Measurements from ENCODE around the gene PRKN.

GRCh38 chr6:161341638-161342037 lies 1385.9 kb downstream of the PRKN start:
- no peak for TF ChIP-seq EZH2 (IDR thresholded peaks at IDR 0.05; ENCODE audit: borderline replicate concordance)
- TF ChIP-seq, protein P1, sequence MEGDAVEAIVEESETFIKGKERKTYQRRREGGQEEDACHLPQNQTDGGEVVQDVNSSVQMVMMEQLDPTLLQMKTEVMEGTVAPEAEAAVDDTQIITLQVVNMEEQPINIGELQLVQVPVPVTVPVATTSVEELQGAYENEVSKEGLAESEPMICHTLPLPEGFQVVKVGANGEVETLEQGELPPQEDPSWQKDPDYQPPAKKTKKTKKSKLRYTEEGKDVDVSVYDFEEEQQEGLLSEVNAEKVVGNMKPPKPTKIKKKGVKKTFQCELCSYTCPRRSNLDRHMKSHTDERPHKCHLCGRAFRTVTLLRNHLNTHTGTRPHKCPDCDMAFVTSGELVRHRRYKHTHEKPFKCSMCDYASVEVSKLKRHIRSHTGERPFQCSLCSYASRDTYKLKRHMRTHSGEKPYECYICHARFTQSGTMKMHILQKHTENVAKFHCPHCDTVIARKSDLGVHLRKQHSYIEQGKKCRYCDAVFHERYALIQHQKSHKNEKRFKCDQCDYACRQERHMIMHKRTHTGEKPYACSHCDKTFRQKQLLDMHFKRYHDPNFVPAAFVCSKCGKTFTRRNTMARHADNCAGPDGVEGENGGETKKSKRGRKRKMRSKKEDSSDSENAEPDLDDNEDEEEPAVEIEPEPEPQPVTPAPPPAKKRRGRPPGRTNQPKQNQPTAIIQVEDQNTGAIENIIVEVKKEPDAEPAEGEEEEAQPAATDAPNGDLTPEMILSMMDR (IDR thresholded peaks at IDR 0.05; ENCODE audit: poor library complexity): no peak
